AG10803 (cell line): Measurements from ENCODE around the gene TRIM38.

Source experiments
- DNase-seq: peaks from one replicate; pipeline ENCODE4 v3.0.0; 2010; ENCODE audit warnings: low read depth
- H3K4me3 ChIP-seq: 2 replicates; pipeline ENCODE4 v1.5.1; 2011; ENCODE audit warnings: mild to moderate bottlenecking, low read length, control low read depth
- TF ChIP-seq, protein P1 (sequence below): conservative IDR thresholded peaks from 2 replicates; pipeline ENCODE4 v1.5.1; 2011; ENCODE audit warnings: mild to moderate bottlenecking, low read length, control low read depth, inconsistent platforms

Gene TRIM38

DNA sequence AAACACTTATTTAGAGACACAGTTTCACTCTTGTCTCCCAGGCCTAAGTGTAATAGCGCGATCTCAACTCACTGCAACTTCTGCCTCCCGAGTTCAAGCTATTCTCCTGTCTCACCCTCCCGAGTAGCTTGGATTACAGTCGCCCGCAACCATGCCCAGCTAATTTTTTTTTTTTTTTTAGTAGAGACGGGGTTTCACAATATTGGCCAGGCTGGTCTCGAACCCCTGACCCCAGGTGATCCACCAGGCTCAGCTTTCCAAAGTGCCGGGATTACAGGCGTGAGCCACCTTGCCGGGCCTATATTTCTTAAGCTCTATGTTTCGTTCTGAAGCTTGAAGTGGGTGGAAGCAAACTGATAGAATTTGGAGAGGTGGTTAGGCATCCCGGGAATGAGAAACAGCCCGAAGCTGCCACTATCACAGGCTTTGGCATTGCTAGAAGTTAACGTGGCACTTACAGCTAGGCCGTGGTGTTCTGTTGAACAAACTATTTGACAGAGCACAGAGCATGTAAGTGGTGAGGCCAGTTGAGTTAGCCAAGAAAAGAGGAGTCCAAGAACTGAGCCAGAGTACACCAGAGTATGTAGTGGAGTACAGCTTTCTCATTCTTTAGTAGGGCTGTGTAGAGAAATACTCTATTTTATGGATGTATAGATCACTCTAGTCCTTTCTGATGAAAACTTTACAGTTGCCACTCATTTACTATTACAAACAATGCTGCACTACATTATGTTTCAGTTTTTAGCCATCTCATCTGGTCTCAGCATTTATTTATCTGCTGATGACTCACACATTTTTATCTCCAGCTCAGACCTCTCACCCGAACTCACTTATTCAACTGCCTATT is 62.7 kb downstream of the TRIM38 start:
- TF ChIP-seq, protein P1, sequence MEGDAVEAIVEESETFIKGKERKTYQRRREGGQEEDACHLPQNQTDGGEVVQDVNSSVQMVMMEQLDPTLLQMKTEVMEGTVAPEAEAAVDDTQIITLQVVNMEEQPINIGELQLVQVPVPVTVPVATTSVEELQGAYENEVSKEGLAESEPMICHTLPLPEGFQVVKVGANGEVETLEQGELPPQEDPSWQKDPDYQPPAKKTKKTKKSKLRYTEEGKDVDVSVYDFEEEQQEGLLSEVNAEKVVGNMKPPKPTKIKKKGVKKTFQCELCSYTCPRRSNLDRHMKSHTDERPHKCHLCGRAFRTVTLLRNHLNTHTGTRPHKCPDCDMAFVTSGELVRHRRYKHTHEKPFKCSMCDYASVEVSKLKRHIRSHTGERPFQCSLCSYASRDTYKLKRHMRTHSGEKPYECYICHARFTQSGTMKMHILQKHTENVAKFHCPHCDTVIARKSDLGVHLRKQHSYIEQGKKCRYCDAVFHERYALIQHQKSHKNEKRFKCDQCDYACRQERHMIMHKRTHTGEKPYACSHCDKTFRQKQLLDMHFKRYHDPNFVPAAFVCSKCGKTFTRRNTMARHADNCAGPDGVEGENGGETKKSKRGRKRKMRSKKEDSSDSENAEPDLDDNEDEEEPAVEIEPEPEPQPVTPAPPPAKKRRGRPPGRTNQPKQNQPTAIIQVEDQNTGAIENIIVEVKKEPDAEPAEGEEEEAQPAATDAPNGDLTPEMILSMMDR: no peak
- no peak overlapping the region for H3K4me3 ChIP-seq
- DNase-seq: peak; percentile 63

DNA sequence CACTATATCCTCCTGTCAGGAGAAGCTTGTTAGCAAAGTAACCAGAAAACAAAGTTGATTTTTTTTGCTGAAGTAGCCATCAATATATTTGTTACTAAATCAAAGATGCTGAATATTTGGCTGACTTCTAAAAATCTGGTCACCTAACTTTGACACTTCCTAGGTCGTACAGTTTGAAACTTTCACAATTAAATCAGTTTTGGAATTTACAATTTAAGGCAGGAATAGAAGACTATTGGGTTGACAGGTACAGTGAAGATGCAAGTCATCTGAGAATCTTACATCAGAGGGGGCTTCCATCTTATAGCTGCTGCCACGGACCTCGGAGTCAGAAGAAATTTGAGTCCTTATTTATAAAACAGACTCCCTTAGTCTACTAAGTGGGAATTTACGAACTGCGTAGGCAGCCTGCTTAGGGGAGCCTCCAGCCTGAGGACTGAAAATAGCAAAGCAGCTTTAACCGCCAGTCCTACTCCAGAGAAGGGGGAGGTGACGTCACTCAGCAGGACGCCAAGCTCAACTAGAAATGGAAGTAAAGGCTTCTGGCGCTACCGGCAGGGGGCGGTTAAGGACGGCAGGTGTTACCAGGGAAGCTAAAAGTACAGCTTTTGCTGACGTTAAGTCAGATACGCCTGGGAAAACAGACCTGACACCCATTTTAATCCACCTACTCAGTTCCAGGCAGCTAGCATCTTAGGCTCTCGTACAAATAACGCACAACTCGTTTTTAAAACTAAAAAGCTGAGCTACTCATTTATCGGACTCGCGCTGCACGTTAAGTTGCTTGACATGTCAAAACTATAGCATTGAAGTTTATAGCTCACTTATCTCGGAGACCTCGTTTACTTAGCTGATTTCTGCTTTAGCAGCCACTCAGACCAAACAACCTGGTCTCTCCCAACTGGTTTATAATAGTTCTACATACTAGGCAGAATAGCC is 63.6 kb downstream of the TRIM38 start:
- H3K4me3 ChIP-seq: peak overlapping the region; percentile 83
- TF ChIP-seq, protein P1: peak; percentile 90
- peak; percentile 92 for DNase-seq

DNA sequence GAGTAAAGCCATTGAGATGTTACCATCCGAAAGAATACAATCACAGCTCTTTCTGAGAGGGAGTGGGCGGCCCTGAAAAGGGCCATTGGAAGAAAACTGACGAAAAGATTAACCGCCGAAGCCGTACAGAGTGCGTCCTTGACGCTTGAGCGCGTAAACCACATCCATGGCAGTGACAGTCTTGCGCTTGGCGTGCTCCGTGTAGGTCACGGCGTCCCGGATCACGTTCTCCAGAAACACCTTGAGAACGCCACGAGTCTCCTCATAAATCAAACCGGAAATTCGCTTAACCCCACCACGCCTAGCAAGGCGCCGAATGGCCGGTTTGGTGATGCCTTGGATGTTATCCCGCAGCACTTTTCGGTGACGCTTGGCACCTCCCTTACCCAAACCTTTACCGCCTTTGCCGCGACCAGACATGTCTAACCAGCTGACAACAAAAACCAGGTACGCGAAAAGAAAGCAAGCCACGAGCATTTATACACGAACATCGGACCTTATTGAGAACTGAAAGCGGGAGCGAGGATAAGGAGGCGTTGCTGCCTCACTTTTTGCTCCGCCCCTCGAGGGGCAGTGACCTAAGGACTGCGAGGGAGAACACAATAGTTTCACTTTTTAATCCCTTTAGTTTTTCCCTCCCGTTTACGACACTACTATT is 64.4 kb downstream of the TRIM38 start:
- TF ChIP-seq, protein P1: no peak
- peak overlapping the region; percentile 83 for H3K4me3 ChIP-seq
- DNase-seq: peak; percentile 91

DNA sequence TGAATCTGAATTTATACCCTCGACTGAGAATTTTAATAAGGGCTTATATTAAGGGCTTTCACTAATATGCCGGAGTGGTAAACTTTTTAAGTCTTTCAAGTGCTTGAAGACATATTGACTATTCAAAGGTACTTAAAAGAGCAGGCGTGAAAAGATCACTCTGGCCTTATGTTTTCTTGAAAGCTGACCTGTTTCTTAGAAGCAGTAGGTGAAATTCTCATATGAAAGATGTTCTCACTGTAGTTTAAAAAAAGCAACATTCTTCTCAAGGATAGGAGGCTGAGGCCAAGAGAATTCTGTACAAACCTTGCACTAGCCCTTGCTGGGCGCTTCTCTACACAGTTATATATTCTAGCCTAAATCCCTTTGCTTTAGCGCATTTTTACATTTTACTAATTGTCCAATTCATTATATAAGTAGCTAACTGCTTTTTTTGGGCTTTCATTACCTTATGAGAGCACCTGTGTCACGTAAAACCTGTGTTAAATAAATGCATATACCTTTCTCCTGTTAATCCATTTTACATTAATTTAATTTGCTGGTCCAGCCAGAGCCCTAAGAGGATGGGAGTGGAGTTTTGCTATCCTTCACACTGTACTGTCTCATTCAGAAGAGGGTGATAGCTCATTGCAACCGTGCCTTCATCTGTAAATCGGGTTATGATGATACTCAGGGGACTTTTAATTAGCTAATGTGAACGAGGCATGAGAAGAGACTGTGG is 65.0 kb downstream of the TRIM38 start:
- no peak for DNase-seq
- TF ChIP-seq, protein P1: no peak
- H3K4me3 ChIP-seq: peak overlapping the region; percentile 83

DNA sequence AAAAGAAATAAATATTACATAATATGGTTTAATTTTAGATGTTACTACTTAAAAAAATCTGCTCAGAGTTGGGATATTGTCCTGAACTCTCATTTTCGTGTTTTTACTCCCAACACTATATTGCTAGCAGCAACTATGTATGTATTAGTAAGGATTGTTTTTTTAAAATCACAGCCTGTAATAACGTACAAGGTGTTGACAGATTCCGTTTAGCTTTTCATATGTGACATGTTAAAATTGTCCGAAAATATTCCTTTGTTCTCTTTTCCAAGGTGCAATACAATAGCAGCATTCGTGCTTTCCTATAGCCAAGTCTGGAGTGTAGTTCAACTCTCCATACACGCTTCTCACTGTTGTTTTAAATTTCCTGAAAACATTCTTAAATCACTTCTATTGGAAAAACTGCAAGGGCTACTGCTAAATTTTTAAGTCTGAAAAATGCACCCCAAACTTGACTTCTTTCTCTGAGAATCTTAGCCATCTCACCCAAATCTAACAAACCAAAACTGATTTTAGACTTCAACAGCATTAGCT is 65.7 kb downstream of the TRIM38 start:
- DNase-seq: no peak
- TF ChIP-seq, protein P1: no peak
- no peak overlapping the region for H3K4me3 ChIP-seq

DNA sequence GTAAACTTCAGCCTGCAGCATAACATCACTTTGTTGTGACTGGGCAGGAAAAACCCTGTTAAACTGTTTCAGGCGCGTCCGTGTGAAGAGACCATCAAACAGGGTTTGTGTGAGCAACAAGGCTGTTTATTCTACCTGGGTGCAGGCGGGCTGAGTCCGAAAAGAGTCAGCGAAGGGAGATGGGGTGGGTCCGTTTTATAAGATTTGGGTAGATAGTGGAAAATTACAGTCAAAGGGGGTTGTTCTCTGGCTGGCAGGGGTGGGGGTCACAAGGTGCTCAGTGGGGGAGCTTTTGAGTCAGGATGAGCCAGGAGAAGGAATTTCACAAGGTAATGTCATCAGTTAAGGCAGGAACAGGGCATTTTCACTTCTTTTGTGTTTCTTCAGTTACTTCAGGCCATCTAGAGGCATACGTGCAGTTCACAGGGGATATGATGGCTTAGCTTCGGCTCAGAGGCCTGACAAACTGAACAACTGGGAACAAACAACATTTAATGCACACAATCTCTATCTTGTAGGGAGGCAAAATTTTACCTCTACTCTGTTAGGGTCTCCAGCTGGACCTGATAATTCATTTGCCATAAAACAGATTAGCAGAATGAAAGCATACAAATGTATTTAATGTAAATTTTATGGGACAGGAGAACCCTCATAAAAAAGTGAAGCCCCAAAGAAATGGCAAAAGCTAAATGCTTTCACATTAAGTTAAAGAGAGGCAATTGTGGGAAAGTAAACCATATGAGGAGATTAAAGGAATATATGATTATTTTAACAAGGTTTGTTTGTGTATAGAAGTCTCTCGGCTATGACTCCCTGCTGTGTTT is 66.4 kb downstream of the TRIM38 start:
- DNase-seq: no peak
- TF ChIP-seq, protein P1: no peak
- no peak overlapping the region for H3K4me3 ChIP-seq
